HEK293T (cell line): ENCODE data around the gene VSIG10.

Experiments
- FOXK2 ChIP-seq: fragments of 450-650 bp; IDR thresholded peaks from 2 replicates; pipeline ENCODE4 v1.6.1; 2016; ENCODE audit warnings: mild to moderate bottlenecking
- FOXM1 ChIP-seq: fragments of 450-650 bp; IDR thresholded peaks from 2 replicates; pipeline ENCODE4 v1.6.1; 2017; ENCODE audit warnings: mild to moderate bottlenecking, borderline replicate concordance

GRCh38 chr12:118089782-118090181, 14.0 kb downstream of the VSIG10 start:
- TF ChIP-seq FOXK2 (no peak), FOXM1 (no peak)
